Superior temporal gyrus (tissue), 1 donor: ENCODE data around the gene ASAH2B.
"Not testable (repeated sequence)": the region's sequence is repeated elsewhere in the genome, so short reads cannot be mapped to it uniquely, and the experiment has no call there.

Source experiments
- DNase-seq: peaks from one replicate; pipeline ENCODE4 v3.0.0-alpha.2; 2016; ENCODE audit errors: extremely low spot score

The ASAH2B gene

DNA sequence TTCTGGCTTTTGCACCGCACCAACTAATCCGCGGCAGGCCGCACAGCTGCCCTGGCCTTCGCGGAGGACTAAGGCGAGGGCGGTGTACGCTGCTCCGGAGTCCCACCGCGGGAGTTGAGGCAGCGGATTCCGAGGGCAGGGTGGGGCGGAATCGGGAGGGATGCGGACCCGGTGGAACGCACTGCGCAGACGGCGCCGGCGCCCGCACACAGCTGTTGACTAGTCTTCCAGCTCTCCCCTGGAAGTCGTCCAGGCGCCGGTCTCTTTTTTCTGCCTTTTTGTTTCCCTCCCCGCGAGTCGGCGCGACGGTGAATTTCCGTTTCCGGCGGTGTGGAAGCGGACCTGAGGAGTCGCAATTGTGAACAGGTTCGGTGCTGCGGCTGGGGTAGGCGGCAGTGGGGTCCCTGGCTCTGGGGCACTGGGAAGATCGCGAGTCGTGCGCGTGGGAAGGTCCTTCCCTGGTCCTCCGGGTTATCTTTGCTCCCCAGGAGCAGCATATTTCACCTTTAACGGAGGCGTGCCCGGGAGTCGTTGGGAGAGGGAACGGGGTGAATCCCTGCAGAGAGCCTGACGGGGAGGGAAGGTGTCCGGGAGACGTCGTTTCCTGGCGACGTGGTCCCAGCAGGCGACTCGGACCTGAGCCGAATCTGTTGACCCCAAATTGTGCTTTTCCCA is at the start of gene ASAH2B:
TSS of gene ASAH2B (plus strand) at position 319 of the 675 bp plus-strand sequence. CDS start 5,195 bp downstream, outside the sequence.
- DNase-seq: peak; percentile 61

DNA sequence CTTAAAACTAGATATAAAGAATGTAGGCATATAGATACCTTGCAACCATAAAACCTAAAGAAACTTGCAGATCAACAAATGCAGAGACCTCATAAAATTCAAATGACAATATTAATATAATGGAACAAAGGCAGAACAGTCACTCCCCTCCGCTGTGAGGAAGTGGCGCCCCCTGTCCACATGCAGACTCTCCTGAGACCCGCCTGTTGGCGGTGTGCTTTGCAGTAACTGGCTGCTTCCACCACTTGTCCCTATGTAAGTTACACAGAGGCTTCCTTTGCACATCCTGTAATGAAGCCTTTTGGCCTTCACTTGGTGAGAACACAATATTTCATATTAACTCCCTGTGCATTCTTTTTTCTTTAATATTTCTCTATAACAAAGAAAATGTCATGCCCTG is 41.9 kb upstream of the ASAH2B start:
- not testable (repeated sequence) for DNase-seq

DNA sequence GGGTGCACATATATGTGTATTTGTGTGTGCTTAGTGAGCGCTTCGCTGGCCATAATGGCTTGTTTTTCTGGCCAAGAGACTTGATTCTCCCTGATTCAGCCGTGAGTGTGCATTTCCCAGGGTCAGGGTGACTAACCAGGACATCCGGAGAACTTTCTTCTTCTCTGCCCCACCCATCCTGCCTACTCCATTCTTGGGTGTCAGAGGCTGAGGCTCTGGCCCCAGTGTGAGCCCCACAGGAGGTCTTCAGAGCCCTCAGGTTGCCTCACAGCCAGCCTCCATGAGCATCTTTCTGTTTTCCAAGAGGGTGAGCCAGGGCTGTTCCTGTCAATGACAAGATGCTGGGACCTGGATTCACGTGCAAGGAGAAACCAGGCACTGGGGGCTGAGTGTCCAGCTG is 37.8 kb upstream of the ASAH2B start:
- DNase-seq: not testable (repeated sequence)

DNA sequence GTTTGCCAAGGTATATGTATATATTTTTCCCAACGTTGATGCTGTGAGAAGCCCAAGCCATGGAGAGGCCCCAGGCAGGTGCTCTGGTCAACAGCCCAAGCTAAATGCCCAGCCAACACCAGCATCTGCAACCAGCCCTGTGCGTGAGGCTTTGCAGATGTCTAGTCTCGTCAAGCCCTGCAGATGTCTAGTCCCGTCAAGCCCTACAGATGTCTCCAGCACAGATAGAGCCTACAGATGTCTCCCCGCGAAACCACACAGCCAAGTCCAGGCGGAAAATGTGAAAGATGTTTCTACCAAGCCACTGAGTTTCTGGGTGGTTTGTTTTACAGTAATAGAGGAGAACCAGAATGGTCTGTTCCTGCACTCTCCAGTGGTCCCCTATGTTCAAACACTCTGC is 36.7 kb upstream of the ASAH2B start:
- DNase-seq: not testable (repeated sequence)

DNA sequence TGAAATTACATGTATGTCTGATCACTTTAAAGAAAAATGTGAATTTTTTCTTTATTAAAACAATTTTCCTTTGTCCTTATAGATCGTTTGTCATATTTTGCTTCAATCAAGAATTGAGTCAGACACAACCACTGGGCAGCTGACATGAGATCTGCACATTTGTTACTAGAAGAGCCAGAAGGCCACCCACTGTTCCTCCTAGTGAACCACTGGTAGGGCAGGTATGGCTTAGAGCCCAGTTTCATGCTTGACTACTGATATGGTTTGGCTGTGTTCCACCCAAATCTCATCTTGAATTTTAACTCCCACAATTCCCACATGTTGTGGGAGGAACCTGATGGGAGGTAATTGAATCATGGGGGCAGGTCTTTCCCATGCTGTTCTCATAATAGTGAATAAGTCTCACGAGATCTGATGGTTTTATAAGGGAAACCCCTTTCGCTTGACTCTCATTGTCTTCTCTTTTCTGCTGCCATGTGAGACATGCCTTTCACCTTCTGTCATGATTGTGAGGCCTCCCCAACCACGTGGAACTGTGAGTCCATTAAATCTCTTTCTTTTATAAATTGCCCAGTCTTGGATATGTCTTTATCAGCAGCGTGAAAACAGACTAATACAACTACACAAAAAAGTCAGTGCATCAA is 35.2 kb upstream of the ASAH2B start:
- DNase-seq: not testable (repeated sequence)

DNA sequence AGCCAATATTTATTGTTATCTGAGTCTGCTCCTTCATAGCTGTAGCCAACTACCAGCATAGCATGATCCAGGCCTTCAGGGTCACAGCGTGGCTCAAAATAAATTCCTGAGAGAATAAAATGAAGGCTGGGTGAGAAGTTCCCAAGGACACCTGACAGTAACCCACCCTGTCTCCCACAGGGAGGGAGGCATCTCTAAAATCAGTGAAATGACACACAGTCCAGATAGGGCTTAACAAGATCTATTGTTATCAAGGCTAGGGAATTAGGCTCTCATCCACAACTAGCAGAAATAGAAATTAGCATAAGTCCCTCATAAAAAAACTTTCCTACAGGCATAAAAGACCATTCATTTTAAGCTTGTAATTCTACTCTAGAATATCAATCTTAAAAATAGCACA is 33.7 kb upstream of the ASAH2B start:
- not testable (repeated sequence) for DNase-seq

DNA sequence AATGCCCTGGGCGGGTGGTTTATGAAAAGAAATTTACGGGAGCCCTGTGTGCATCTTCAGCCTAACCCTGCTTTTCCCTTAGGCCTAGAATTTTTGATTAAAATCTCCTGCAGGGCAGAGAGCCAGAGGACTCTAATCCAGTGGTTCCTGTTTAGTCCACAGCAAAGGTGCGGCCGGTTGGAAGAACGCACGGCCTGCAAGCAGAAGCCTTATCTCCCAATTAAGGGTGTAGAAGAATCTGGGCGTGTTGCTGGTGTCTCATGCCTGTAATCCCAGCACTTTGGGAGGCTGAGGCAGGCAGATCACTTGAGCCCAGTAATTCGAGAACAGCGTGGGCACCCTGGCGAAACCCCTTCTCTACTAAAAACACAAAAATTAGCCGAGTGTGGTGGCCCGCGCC is 29.5 kb upstream of the ASAH2B start:
- not testable (repeated sequence) for DNase-seq

DNA sequence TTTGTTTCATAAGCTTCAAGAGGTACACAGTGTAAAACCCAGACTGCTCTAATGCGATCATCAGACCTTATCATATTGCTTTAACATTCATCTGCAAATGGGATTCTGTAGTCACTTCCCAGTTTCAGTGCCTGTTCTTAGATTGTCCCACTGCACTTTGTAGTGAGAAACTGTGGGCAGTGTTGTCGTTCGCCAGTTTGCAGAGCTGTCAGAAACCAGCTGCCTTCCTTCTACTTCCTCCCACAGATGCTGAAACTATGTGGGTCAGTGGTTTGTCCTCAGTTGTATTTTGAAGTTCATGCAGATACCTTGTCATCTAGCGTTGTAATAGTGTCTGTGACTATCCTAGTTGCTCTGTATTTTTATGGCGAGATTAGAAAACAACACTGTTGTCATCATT is 15.9 kb upstream of the ASAH2B start:
- DNase-seq: peak; percentile 23

DNA sequence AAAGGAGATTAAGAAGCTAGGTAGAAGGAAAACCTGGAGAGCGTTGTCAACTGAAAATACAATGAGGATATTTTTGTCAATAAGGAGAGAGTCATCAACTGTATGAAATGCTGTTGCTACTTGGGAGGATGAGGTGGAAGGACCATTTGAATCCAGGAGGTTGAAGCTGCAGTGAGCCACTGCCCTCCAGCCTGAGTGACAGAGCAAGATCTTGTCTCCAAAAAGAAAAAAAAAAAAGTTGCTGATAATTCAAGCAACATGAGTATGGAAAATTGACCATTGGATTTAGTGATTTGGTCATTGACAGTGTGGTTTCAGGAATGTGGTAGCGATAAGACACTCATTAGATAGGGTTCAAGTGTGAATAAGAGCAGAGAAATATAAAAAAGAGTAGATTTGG is 11.6 kb upstream of the ASAH2B start:
- DNase-seq: not testable (repeated sequence)

DNA sequence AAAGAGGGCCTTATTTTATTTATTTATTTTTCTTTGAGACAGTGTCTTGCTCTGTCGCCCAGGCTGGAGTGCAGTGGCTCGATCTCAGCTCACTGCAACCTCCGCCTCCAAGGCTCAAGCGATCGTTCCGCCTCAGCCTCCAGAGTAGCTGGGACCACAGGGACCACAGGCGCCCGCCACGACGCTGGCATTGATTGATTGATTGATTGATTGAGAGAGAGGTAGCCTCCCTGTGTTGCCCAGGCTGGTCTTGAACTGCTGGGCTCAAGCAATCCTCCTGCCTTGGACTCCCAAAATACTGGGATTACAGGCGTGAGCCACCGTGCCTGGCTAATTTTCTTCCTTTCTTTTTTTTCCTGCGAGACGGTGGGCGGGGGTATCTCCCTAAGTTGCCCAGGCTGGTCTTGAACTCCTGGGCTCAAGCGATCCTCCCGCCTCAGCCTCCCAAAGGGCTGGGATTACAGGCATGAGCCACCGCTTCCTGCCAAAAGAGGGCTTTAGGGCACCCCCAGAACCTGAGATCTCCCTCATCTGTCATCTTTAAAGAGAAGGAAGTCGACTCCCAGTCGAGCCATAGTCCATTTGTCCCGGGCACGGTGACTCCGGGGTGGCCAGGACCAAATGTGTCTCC is 634 bp upstream of the ASAH2B start:
- DNase-seq: not testable (repeated sequence)

DNA sequence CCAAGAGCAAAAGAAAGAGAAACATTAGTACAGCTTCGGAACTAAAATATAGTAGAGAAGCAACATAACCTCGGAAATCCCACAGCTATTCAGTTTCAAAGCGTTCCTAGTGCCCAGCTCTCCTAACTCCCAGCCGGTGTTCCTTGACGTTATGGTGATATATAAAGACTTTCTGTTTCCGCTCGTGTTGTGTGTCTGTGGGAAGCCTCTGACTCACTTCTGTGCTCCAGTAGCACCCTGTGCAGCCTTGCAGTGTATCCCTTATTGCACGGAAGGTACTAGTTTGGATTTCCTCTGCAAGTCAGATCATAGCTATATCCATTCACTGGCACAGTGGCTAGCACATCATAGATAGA is 535 bp downstream of the ASAH2B start:
- DNase-seq: peak; percentile 46

DNA sequence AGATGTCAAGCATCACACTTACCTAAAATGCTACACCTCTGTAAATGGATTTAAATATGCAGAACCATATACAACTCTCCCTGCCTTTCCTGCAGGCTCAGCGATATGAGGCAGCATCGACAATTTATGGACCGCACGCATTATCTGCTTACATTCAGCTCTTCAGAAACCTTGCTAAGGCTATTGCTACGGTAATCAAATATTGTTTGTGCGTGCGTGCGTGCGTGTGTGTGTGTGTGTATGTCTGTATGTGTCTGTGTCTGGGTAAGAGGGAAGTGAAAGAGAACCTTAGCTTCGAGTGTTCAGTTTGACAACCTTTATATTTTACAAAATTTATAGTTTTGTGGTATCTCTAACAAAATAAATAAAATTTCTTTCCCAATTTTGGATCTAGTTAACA is 3.1 kb downstream of the ASAH2B start:
- not testable (repeated sequence) for DNase-seq

DNA sequence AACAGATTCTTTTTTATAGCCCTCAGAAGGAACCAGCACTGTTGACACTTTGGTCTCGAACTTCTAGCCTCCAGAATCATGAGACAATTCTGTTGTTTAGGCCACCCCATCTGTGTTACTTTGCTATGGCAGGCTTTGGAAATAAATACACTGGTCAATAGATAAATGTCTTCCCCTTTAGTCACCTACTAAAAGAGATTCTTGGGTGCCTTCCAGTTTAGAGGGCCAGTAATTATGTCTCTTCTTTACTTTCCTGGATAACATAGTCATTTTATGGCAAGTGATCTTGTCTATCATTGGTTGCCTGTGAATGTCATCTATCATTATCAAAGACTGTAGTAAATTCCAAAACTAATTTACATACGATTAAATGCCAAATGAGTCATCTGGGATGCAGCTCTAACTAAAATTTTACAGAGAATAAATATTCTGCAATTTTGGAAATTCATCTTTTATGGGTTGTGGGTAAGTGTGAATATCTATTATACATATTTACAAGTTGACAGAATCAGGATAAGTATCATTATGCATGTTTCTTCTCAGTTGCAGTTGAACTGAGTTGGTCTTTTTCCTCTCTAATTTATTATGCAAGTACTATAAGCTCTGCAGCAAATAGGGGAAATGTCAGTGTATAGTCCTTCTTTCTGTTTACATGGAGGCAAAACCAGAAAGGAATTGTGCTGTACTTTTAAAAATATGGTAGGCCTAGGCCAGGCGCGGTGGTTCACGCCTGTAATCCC is 27.2 kb downstream of the ASAH2B start:
- DNase-seq: not testable (repeated sequence)

DNA sequence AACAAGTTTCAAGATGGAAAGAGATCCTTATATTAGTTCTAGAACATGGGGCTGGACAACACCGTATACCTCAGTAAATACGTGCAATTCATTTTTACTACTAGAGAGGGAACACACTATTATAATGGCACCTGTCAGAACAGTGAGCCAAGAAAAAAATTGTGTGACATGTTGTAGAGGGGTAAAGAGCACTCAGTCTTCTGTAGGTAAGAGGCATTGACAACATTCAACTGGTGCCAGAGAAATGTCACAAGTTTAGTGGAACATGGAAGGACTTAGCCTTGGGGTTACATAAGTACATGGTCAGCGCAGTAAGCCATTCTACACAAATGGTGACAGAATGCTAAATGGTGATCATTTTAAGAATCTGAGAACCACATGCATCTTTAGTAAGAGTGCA is 32.3 kb downstream of the ASAH2B start:
- not testable (repeated sequence) for DNase-seq

DNA sequence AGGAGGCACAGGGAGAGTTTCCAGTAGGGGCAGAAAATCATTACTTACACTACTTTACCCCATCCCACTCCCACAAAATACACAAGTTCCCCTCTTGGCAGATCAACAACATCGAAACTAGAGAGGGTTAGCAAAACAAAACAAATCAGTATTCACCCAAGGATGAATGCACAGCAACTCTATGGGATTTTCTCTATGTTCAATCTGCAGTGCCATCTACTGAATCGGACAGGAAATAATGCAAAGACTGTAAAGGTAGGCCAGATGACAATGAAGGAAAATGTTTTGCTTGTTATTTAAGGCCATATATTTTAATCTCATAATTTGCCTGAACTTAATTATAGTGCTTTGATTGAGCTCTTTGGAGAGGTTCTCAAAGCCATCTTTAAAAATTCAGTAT is 35.1 kb downstream of the ASAH2B start:
- not testable (repeated sequence) for DNase-seq

DNA sequence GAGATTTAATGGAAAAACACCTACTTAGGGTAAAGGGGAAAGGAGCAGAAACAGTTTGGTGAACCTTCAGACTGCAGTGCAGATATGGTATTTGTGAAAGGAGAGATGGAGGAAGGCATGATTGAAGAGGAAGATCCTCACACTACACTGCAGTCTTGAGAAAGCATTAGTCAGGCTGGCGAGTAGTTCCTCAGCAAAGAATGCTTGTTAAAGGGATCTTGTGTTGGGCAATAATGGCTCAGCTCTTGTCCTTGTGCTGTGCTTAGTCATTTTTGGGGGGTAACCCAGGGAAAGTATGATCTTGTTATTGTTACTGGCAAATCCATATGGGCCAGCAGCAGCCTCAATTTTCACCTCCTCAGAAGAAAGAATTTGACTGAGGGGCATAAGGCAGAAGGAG is 40.3 kb downstream of the ASAH2B start:
- not testable (repeated sequence) for DNase-seq

DNA sequence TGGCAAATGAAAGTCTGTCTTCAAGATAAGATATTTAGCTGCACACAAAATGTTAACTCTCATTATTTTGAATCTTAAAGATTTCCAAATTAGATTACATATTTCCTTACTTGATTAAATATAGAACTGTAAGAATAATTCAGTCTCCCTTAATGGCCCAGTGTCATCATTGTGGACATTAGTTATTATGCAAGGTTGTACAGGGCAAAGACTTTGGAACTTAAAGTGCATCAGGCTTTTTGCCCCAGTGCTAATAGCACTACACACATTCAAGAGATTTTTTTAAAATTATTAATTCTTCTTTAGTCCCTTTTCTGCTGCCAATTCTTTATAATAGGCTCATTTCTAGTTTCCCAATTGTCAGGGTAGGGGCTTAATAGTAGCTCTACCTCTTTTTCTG is 42.3 kb downstream of the ASAH2B start:
- not testable (repeated sequence) for DNase-seq

DNA sequence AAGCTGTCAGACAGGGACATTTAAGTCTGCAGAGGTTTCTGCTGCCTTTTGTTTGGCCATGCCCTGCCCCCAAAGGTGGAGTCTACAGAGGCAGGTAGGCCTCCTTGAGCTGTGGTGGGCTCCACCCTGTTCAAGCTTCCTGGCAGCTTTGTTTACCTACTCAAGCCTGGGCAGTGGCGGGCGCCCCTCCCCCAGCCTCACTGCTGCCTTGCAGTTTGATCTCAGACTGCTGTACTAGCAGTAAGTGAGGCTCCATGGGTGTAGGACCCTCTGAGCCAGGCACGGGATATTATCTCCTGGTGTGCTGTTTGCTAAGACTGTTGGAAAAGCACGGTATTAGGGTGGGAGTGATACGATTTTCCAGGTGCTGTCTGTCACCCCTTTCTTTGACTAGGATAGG is 48.2 kb downstream of the ASAH2B start:
- DNase-seq: not testable (repeated sequence)

DNA sequence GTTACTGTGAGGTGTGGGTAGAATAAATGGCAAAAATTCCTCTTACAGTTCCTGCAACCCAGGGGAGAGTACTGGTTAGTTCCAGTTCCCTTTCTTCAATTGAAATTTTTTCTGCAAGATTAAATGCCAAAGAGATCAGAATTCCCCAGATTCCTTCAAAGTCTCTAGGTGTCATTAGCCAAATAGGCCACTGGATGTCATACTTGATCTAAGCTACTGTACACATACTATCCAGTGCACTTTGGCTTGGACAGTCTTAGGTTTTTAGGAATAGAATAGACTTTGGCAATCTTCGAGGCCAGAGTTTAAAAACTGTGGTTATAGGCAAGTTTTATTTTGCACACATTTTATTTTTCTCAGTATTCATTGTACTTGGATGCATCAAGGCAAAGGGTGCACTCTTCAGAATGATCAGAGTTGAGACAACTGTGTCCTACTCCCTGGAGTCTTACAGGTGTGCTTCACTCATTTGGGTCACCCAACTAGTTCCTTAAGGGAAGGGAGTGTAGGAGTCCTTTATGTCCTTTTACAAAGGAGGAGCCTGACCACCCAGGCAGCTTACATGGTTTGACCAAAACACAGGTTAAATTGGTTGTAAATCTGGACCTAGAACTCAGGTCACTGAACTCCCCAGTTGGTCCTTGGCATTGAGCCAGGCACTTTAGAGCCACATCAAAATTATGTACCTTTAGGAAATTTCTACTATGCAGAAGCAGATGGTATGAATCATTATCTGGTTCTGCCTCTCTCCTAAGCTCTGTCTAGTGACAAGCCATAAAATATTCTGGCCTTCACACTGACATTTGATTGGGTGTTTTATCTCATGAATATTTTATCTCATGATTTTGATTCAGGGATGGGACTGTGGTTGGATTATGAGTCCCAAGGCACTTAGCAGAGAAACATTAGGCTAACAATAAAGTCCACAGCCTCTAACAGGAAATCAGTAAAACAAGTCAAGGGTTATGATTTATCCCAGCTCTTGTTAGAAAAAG is 49.5 kb downstream of the ASAH2B start:
- no peak for DNase-seq

DNA sequence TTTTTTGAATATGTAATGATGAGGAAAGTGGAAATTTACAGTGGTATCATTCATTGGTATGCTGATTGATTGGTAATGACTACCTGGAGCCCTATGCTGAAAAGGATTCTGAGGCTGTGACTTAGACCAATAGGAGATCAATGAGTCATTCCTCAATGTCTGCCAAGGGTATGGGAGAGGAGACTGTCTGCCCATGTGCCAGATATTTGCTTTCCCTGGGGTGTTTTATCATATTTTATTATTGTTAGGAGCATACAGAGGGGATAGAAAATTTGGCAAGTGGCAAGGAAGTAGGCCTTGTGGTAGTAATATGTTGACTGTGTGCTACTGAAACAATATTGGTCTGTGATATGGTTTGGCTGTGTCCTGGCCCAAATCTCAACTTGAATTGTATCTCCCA is 54.8 kb downstream of the ASAH2B start:
- no peak for DNase-seq

DNA sequence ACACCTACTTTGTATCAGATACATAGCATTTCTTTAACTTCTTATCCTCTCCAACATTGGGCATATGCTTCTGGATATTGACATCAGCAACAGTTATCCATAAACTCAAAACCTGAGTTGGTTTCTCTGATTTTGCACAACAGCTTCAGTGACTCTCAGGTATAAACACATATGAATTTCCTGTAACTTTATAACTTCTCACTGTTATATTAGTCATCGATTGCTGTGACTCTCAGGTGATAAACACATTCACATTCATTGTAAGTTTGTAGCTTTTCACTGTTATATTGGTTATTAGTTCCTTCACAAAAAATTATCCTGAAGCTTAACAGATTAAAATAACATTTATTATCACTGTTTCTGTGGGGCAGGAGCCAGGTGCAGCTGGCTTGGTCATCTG is 57.0 kb downstream of the ASAH2B start:
- DNase-seq: no peak
